Measurements from ENCODE around the gene LRP1.

LRP1 gene

DNA sequence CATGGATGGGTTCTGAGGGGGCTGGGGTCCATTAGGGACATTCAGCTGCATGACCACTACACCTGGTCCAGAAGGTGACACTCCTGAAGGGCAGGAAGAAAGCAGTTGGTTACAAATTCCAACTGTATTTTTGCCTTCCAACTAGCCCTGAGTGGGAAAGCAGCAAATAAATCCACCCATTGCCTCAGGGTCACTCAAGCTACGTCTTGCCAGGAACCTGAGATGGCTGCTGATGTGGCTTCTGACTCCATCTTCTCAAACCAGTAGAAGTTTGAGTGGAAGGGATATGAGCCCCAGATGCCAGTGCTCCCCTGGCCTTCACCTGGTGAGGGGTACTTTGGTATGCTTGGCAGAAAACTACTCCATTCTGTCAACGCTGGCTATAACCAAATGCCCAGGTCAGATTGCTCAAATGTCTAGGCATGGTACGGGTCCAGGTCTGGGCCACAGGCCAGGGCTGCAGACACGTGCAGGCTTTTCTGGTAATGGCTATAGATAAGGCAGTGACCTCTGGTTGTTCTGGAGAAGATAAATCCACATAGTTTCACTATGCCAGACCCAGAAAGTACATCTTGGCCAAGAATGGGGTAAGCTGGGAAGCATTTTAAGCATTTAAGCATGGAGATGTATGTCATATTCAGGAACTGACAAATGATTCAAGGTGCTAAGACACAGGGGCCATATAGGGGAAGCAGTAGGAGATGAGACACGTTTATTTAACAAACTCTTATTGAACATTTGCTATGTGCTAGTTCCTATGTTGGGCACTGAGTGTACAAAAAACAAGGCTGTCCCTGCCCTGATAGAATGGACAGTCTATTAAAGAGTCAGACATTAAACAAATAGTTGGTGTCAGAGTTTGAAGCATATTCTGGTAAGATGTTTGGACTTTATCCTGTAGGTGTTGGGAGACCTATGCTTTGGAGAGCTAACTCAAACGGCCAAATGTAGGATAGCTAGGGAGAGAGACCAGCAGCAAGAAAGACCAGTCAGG lies 131.0 kb downstream of the LRP1 start:
- no peak for DNase-seq (ENCODE audit: low read depth)

DNA sequence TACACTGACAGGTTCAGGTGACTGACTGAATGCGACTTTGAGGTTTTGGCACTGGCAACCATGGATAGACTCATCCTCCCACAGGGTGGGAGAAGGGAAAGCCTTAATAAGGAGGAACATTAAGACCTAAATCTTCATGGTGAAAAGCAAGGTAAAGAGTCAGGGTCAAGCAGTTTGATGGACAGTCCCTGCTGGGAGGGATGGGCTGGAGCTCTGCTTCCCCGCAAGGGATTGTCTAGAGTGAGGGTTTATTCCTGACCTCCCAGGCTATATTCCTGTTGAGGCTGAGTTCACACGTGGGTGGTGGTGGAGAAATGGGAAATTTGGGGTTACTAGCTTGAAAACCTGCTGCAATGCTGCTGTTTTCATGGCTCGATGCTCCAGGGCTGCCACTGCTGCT lies 132.1 kb downstream of the LRP1 start:
- DNase-seq (ENCODE audit: low read depth), result no peak

DNA sequence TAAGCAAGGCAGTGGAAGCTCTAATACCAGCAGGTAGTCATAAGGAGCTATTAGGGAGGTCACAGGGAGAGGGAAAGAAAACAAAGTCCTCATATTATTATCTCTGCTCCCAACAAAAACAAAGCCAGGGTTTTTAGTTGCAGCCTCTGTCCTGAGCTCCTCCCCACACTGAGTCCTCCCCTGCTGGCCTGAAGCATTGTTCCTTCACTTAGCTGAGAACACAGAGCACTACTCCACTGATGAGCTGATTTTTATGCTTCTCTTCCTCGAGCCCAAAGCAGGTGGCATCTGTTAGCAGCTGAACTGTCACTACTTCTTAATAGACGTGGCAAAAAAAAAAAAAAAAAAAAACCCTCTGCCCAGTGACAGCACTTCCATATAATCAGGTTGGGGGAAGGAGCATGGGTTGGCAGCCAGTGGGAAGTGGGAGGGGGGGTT lies 133.2 kb downstream of the LRP1 start:
- DNase-seq (ENCODE audit: low read depth), result no peak

GRCh38 chr12:57262126-57262822 lies 134.0 kb downstream of the LRP1 start:
- no peak for DNase-seq (ENCODE audit: low read depth)
